ENCODE measurements around the gene POLR1A.

GRCh38 chr2:86068136-86068588, 37.5 kb downstream of the POLR1A start:
- TF ChIP-seq CTCF (IDR thresholded peaks at IDR 0.05) = no peak
- TF ChIP-seq EZH2phosphoT487 (IDR thresholded peaks at IDR 0.05) = no peak
